Measurements from ENCODE around the gene GLP1R. TPM values are rescaled to one million over a fixed set of nuclear protein-coding genes. Genes with fewer than 3 reads are reported as not detected.

The GLP1R gene
- total RNA-seq, 1 experiment from 2014 or later = 0.85 TPM

GRCh38 chr6:39047434-39048327 is 900 bp upstream of the GLP1R start:
- H3K27me3 Mint-ChIP-seq (ENCODE audit: low read depth) = peaks cover 75% of the 10 kb centered on the region
- WGBS (ENCODE audit: extremely low coverage, insufficient read length, low lambda C conversion rate) = no CpG with 5 or more reads among the region's 6 CpGs

More at GRCh38 chr6:39047434-39048327, 900 bp upstream of the GLP1R start:
- Histone ChIP-seq H2AK5ac (ENCODE audit: insufficient read length, low read length) (no peak overlapping the region), H4K8ac (replicated peaks; ENCODE audit: insufficient read length, low read depth, low read length) (no peak overlapping the region), H3K9me3 (ENCODE audit: control insufficient read depth, low read depth, low read length) (no peaks in the 10 kb centered on the region), H3K9ac (ENCODE audit: extremely low read depth, insufficient read length, low read length) (no peak overlapping the region), H3K27ac (ENCODE audit: insufficient read length, low read depth, low read length) (no peak overlapping the region), H2BK15ac (ENCODE audit: low read depth, low read length) (no peak overlapping the region), H3K18ac (ENCODE audit: insufficient read length, low read depth, low read length) (no peak overlapping the region), H2BK12ac (ENCODE audit: insufficient read length, low read depth, low read length) (no peak overlapping the region), H3K4me1 (ENCODE audit: insufficient read depth, low read length) (peaks cover 3% of the 10 kb centered on the region; the same call in 1 of the 2 replicates), H3T11ph (ENCODE audit: low read length) (no peak overlapping the region), H4K20me1 (ENCODE audit: control insufficient read depth, insufficient read depth, insufficient read length) (no peaks in the 10 kb centered on the region), H3K79me2 (ENCODE audit: insufficient read depth, low read length) (no peaks in the 10 kb centered on the region), H2BK120ac (ENCODE audit: low read depth, low read length, poor library complexity, severe bottlenecking) (no peak overlapping the region), H3K23ac (ENCODE audit: insufficient read length, low read depth, low read length) (no peak overlapping the region), H3K14ac (ENCODE audit: insufficient read depth, low read length) (no peak overlapping the region), H2BK5ac (ENCODE audit: insufficient read length, low read length) (no peak overlapping the region), H2BK20ac (ENCODE audit: low read depth, low read length, poor library complexity, severe bottlenecking) (no peak overlapping the region), H3K56ac (ENCODE audit: insufficient read length, low read depth, low read length) (no peak overlapping the region), H3K4ac (ENCODE audit: low read depth, low read length) (no peak overlapping the region), H4K5ac (ENCODE audit: insufficient read length, low read depth, low read length) (no peak overlapping the region), H3K79me1 (ENCODE audit: insufficient read depth, low read depth, low read length, poor library complexity, severe bottlenecking) (no peaks in the 10 kb centered on the region), H3K23me2 (ENCODE audit: insufficient read length, low read depth, low read length, poor library complexity, severe bottlenecking) (peaks cover 9% of the 10 kb centered on the region), H3K4me2 (ENCODE audit: insufficient read depth, insufficient read length, low read length) (peak overlapping the region; percentile 51), H4K91ac (ENCODE audit: insufficient read length, low read depth, low read length) (no peak overlapping the region), H3K27me3 (ENCODE audit: insufficient read depth, low read length) (peaks cover 21% of the 10 kb centered on the region; the same call in 1 of the 2 replicates), H2AFZ (ENCODE audit: low read length) (no peak overlapping the region)
- no peak overlapping the region for H3K27ac Mint-ChIP-seq
- TF ChIP-seq, protein P1, sequence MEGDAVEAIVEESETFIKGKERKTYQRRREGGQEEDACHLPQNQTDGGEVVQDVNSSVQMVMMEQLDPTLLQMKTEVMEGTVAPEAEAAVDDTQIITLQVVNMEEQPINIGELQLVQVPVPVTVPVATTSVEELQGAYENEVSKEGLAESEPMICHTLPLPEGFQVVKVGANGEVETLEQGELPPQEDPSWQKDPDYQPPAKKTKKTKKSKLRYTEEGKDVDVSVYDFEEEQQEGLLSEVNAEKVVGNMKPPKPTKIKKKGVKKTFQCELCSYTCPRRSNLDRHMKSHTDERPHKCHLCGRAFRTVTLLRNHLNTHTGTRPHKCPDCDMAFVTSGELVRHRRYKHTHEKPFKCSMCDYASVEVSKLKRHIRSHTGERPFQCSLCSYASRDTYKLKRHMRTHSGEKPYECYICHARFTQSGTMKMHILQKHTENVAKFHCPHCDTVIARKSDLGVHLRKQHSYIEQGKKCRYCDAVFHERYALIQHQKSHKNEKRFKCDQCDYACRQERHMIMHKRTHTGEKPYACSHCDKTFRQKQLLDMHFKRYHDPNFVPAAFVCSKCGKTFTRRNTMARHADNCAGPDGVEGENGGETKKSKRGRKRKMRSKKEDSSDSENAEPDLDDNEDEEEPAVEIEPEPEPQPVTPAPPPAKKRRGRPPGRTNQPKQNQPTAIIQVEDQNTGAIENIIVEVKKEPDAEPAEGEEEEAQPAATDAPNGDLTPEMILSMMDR (conservative IDR thresholded peaks at IDR 0.05) = no peak
- peak; percentile 17 for DNase-seq
- peak overlapping the region; percentile 48 to 65 for H3K4me3 Mint-ChIP-seq
- H3K36me3 Mint-ChIP-seq (ENCODE audit: insufficient read depth in 1 of 3, low read depth in 3 of 3) = no peaks in the 10 kb centered on the region
- H3K4me1 Mint-ChIP-seq = peaks cover 7 to 16% of the 10 kb centered on the region in 2 experiments; a peak in 3 of 4 replicates
- no peaks in the 10 kb centered on the region for H3K9me3 Mint-ChIP-seq
